GM23338 (cell line): ENCODE data around the gene EED.
"Not testable (repeated sequence)": the region's sequence is repeated elsewhere in the genome, so short reads cannot be mapped to it uniquely, and the experiment has no call there.

Experiments used
- CREB1 ChIP-seq: fragments of 250-450 bp; sonication (Bioruptor Pico); IDR thresholded peaks from 2 replicates; pipeline ENCODE4 v1.5.0; 2020; ENCODE audit warnings: low read depth, mild to moderate bottlenecking, moderate library complexity
- CTCF ChIP-seq, 2 experiments: fragments of 200-600 bp in 1 of 2; sonication (generic) in 1 of 2; conservative IDR thresholded peaks; 2 replicates each; pipeline versions ENCODE4 v1.5.1 to v1.6.1; 2016 to 2017; ENCODE audit warnings: antibody characterized with exemption in 2 of 2, low read depth in 2 of 2, mild to moderate bottlenecking in 2 of 2, moderate library complexity in 1 of 2
- EZH2 ChIP-seq: fragments of 200-600 bp; sonication (generic); IDR thresholded peaks from one replicate; pipeline ENCODE4 v1.8.0; 2017; ENCODE audit warnings: antibody characterized with exemption, mild to moderate bottlenecking, low read depth; ENCODE audit not compliant: unreplicated experiment
- POLR2AphosphoS5 ChIP-seq: IDR thresholded peaks from 2 replicates; pipeline ENCODE4 v1.6.1; 2016; ENCODE audit warnings: antibody characterized with exemption, low read depth
- ZNF114 ChIP-seq: fragments of 250-450 bp; sonication (Bioruptor Pico); IDR thresholded peaks from 2 replicates; pipeline ENCODE4 v1.5.0; 2020; ENCODE audit warnings: mild to moderate bottlenecking, moderate library complexity
- ZNF331 ChIP-seq: fragments of 250-450 bp; sonication (Bioruptor Pico); IDR thresholded peaks from 2 replicates; pipeline ENCODE4 v1.5.0; 2020; ENCODE audit warnings: low read depth, mild to moderate bottlenecking, moderate library complexity
- TF ChIP-seq, protein P1 (sequence below): IDR thresholded peaks from one replicate; pipeline ENCODE4 v1.6.1; 2018; ENCODE audit warnings: antibody characterized with exemption; ENCODE audit not compliant: unreplicated experiment
- TF ChIP-seq, protein P2 (sequence below): fragments of 250-450 bp; sonication (Bioruptor Pico); IDR thresholded peaks from 2 replicates; pipeline ENCODE4 v1.5.0; 2020; ENCODE audit warnings: mild to moderate bottlenecking, moderate library complexity

- not testable (repeated sequence) for TF ChIP-seq CTCF (conservative IDR thresholded peaks at IDR 0.05; ENCODE audit: low read depth in 2 of 2); POLR2AphosphoS5; ZNF114 (CRISPR knock-in tag); EZH2; ZNF331 (CRISPR knock-in tag); CREB1 (CRISPR knock-in tag)
- TF ChIP-seq, protein P1, sequence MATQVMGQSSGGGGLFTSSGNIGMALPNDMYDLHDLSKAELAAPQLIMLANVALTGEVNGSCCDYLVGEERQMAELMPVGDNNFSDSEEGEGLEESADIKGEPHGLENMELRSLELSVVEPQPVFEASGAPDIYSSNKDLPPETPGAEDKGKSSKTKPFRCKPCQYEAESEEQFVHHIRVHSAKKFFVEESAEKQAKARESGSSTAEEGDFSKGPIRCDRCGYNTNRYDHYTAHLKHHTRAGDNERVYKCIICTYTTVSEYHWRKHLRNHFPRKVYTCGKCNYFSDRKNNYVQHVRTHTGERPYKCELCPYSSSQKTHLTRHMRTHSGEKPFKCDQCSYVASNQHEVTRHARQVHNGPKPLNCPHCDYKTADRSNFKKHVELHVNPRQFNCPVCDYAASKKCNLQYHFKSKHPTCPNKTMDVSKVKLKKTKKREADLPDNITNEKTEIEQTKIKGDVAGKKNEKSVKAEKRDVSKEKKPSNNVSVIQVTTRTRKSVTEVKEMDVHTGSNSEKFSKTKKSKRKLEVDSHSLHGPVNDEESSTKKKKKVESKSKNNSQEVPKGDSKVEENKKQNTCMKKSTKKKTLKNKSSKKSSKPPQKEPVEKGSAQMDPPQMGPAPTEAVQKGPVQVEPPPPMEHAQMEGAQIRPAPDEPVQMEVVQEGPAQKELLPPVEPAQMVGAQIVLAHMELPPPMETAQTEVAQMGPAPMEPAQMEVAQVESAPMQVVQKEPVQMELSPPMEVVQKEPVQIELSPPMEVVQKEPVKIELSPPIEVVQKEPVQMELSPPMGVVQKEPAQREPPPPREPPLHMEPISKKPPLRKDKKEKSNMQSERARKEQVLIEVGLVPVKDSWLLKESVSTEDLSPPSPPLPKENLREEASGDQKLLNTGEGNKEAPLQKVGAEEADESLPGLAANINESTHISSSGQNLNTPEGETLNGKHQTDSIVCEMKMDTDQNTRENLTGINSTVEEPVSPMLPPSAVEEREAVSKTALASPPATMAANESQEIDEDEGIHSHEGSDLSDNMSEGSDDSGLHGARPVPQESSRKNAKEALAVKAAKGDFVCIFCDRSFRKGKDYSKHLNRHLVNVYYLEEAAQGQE, result not testable (repeated sequence)
- TF ChIP-seq, protein P2, sequence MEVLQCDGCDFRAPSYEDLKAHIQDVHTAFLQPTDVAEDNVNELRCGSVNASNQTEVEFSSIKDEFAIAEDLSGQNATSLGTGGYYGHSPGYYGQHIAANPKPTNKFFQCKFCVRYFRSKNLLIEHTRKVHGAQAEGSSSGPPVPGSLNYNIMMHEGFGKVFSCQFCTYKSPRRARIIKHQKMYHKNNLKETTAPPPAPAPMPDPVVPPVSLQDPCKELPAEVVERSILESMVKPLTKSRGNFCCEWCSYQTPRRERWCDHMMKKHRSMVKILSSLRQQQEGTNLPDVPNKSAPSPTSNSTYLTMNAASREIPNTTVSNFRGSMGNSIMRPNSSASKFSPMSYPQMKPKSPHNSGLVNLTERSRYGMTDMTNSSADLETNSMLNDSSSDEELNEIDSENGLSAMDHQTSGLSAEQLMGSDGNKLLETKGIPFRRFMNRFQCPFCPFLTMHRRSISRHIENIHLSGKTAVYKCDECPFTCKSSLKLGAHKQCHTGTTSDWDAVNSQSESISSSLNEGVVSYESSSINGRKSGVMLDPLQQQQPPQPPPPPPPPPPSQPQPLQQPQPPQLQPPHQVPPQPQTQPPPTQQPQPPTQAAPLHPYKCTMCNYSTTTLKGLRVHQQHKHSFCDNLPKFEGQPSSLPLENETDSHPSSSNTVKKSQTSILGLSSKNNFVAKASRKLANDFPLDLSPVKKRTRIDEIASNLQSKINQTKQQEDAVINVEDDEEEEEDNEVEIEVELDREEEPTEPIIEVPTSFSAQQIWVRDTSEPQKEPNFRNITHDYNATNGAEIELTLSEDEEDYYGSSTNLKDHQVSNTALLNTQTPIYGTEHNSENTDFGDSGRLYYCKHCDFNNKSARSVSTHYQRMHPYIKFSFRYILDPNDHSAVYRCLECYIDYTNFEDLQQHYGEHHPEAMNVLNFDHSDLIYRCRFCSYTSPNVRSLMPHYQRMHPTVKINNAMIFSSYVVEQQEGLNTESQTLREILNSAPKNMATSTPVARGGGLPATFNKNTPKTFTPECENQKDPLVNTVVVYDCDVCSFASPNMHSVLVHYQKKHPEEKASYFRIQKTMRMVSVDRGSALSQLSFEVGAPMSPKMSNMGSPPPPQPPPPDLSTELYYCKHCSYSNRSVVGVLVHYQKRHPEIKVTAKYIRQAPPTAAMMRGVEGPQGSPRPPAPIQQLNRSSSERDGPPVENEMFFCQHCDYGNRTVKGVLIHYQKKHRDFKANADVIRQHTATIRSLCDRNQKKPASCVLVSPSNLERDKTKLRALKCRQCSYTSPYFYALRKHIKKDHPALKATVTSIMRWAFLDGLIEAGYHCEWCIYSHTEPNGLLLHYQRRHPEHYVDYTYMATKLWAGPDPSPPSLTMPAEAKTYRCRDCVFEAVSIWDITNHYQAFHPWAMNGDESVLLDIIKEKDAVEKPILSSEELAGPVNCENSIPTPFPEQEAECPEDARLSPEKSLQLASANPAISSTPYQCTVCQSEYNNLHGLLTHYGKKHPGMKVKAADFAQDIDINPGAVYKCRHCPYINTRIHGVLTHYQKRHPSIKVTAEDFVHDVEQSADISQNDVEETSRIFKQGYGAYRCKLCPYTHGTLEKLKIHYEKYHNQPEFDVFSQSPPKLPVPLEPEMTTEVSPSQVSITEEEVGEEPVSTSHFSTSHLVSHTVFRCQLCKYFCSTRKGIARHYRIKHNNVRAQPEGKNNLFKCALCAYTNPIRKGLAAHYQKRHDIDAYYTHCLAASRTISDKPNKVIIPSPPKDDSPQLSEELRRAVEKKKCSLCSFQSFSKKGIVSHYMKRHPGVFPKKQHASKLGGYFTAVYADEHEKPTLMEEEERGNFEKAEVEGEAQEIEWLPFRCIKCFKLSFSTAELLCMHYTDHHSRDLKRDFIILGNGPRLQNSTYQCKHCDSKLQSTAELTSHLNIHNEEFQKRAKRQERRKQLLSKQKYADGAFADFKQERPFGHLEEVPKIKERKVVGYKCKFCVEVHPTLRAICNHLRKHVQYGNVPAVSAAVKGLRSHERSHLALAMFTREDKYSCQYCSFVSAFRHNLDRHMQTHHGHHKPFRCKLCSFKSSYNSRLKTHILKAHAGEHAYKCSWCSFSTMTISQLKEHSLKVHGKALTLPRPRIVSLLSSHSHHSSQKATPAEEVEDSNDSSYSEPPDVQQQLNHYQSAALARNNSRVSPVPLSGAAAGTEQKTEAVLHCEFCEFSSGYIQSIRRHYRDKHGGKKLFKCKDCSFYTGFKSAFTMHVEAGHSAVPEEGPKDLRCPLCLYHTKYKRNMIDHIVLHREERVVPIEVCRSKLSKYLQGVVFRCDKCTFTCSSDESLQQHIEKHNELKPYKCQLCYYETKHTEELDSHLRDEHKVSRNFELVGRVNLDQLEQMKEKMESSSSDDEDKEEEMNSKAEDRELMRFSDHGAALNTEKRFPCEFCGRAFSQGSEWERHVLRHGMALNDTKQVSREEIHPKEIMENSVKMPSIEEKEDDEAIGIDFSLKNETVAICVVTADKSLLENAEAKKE (CRISPR knock-in tag), result not testable (repeated sequence)
These were observed 20.0 kb upstream of the EED start for GRCh38 chr11:86224575-86224974.
